Measurements from ENCODE around the gene AOPEP.

AOPEP gene

DNA sequence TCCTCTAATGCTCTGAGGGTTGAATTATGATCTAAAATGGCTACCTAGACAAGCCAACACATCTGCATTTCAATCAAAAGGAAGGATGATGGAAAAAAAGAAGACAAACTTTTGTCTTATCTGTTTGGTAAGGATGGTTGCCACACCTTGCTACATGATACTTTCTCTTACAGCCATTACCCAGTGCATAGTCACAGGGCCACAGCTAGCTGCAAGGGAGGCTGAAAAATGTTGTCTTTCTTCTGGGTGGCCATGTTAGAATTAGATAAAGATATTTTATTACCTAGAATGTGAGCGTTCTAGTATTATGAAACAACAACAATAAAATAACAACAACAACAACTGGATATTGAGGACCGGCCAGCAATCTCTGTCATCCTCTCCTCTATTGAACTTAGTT, 4.7 kb upstream of the AOPEP start:
- Mint-ChIP-seq H3K4me3 (no peak overlapping the region), H3K36me3 (ENCODE audit: insufficient read depth) (peaks cover 7% of the 10 kb centered on the region), H3K27me3 (peaks cover 20% of the 10 kb centered on the region), H3K9me3 (no peaks in the 10 kb centered on the region), H3K27ac (ENCODE audit: low read depth) (no peak overlapping the region), H3K4me1 (peaks cover 2% of the 10 kb centered on the region)
- DNase-seq (ENCODE audit: low spot score in 2 of 2) (no peak), ATAC-seq (replicated peaks; ENCODE audit: extremely low read depth, poor library complexity, severe bottlenecking) (no peak)

DNA sequence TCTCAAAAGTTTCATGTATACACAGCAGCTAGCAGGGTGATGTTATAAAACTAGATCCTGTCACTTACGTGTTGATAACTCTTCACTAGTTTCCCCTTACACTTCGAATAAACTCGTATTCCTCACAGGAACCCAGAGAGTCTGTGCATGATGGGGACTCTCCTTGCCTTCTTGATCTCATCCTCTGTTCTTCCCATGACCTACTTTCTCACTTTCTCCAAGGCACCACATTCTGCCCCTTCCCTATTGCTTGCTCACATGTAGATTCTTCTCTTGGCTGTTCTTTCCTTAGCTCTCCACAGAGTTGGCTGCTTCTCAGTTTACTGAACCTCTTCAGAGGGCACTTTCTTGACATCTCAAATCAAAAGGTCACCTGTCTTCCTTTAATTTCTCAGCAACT, 1.2 kb upstream of the AOPEP start:
- no peaks in the 10 kb centered on the region for H3K9me3 Mint-ChIP-seq
- no peak for DNase-seq (ENCODE audit: low spot score in 2 of 2)
- H3K27me3 Mint-ChIP-seq, result no peaks in the 10 kb centered on the region
- no peak overlapping the region for H3K27ac Mint-ChIP-seq (ENCODE audit: low read depth)
- H3K36me3 Mint-ChIP-seq (ENCODE audit: insufficient read depth), result peaks cover 12% of the 10 kb centered on the region
- H3K4me1 Mint-ChIP-seq, result peaks cover 7% of the 10 kb centered on the region
- no peak for ATAC-seq (replicated peaks; ENCODE audit: extremely low read depth, poor library complexity, severe bottlenecking)
- no peak overlapping the region for H3K4me3 Mint-ChIP-seq

DNA sequence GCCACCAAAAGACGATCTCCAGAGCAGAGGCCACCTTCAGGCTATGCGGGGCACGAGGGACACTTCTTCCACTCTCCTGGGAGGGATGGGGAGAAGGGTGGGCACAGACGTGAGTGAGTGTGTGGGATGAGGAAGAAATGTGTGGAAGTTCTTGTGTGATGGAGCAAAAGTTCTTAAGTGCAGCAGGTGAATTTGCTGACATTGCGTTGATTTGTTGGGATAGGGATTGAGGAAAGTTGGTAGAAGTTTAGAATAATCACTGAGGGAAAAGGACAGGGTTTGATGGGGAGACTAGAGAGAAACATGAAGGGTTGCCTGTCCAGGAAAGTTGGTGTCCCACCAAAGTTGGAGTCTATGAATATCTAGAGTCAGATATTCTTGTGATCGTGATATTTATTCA, 2.2 kb downstream of the AOPEP start:
- Mint-ChIP-seq H3K4me1 (peaks cover 7% of the 10 kb centered on the region), H3K36me3 (ENCODE audit: insufficient read depth) (peaks cover 10% of the 10 kb centered on the region), H3K9me3 (no peaks in the 10 kb centered on the region), H3K27me3 (no peaks in the 10 kb centered on the region), H3K4me3 (no peak overlapping the region), H3K27ac (ENCODE audit: low read depth) (no peak overlapping the region)
- ATAC-seq (replicated peaks; ENCODE audit: extremely low read depth, poor library complexity, severe bottlenecking), result no peak
- no peak for DNase-seq (ENCODE audit: low spot score in 2 of 2)

DNA sequence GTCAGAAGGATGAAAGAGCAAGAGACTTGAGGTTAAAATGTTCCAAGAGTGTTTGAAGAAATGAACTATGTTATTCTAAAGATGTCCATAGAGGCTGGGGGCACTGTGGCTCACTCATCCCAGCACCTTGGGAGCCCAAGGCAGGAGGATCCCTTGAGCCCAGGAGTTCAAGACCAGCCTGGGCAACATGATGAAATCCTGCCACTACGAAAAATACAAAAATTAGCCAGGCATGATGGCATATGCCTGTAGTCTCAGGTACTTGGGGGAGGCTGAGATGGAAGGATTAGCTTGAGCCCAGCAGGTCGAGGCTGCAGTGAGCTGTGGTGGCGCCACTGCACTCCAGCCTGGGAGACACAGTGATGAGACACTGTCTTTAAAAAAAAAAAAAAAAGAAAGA, 2.7 kb downstream of the AOPEP start:
- DNase-seq (ENCODE audit: low spot score in 2 of 2) (no peak), ATAC-seq (replicated peaks; ENCODE audit: extremely low read depth, poor library complexity, severe bottlenecking) (no peak)
- Mint-ChIP-seq H3K4me3 (no peak overlapping the region), H3K27me3 (no peaks in the 10 kb centered on the region), H3K9me3 (no peaks in the 10 kb centered on the region), H3K27ac (ENCODE audit: low read depth) (no peak overlapping the region), H3K4me1 (peaks cover 7% of the 10 kb centered on the region), H3K36me3 (ENCODE audit: insufficient read depth) (peaks cover 10% of the 10 kb centered on the region)

DNA sequence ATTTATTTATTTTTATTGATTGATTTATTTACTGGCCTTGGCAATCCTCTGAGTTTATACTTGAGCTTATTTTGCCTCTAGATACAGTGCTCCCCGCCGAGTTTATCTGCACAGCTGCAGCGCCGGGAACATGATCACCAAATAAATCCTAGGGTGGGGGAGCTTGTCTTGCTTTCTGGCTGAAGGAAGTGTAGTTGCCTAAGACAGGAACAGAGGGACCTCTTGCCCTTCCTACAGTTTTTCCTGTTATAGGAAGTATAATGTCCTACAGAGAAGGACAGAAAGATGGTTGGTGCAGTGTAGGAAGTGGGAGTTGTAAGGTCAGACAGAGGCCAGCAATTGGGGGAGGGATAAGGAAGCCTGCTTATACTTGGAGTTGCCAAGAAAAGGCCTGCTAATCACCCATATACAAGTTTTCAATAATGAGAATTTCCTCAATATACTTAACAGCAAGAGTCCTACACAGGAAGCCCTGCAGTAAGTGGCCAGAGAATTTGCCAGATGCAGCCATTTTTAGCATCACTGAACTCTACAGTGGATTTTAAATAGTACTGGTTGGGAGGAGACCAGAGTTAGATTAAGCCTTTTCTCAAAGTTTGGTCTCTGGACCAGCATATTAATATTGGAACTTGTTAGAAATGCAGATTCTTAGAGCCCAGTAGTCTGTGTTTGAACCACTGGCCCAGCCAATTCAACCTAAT, 7.7 kb downstream of the AOPEP start:
- no peak overlapping the region for H3K27ac Mint-ChIP-seq (ENCODE audit: low read depth)
- H3K27me3 Mint-ChIP-seq, result no peaks in the 10 kb centered on the region

DNA sequence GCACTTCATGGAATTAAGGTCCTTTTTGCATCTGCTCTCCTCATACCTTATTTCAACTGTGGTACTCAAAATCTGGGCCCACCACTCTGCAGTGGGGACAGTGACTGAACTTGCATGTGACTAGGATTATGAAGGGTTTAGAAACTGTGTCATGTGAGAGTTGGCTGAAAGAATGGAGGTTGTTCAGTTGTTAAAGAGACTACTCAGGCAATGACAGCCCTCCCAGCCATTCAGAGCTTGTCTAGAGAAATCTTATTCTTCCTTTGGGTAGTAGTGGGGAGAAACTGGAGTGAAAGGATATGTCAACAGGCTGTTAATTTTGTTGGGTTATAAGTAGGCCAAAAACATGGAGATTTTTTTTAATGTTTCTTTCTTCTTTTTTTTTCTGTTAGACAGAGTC, 10.3 kb downstream of the AOPEP start:
- no peaks in the 10 kb centered on the region for H3K27me3 Mint-ChIP-seq
- DNase-seq (ENCODE audit: low spot score in 2 of 2), result no peak

More for the DNA sequence above, 7.7 kb downstream of the AOPEP start:
- H3K9me3 Mint-ChIP-seq, result no peaks in the 10 kb centered on the region
- H3K4me3 Mint-ChIP-seq, result no peak overlapping the region
- ATAC-seq (replicated peaks; ENCODE audit: extremely low read depth, poor library complexity, severe bottlenecking), result no peak
- DNase-seq (ENCODE audit: low spot score in 2 of 2), result no peak
- no peaks in the 10 kb centered on the region for H3K4me1 Mint-ChIP-seq
- no peaks in the 10 kb centered on the region for H3K36me3 Mint-ChIP-seq (ENCODE audit: insufficient read depth)

DNA sequence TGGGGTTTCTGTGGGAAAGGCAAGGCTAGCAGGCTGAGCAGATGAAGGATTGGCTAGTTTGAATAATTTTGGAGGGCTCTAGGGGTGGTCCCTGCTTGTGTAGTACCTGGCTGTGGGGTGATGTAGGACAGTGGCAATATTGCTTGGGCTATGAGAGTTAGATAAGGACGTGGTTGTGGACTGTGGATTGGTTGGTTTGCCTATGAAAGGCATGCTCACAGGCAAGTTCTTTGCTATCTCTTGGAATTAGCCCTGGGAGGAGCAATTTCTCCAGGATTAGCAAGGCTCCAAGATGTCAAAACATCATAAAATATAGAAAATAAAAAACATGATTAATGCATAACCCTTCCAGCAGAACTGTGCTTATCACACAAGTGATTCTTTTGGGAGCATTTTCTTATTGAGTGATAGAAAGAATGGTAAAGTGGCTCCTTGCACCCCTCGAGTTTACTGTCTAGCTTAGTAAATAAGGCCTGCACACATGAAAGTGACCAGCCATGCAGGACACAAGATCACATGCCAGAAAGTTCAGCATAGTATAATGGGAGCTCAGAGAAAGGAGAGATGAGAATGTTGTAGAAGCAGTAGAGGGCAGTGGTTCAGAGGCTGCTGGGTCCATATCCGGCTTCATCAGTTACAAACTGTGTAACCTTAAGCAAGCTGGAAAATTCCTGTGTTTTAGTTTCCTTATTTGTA, 13.8 kb downstream of the AOPEP start:
- no peak for DNase-seq (ENCODE audit: low spot score in 2 of 2)
- no peak overlapping the region for H3K4me3 Mint-ChIP-seq
- no peak overlapping the region for H3K27ac Mint-ChIP-seq (ENCODE audit: low read depth)
- H3K36me3 Mint-ChIP-seq (ENCODE audit: insufficient read depth), result no peaks in the 10 kb centered on the region
- H3K9me3 Mint-ChIP-seq, result no peaks in the 10 kb centered on the region
- no peak for ATAC-seq (replicated peaks; ENCODE audit: extremely low read depth, poor library complexity, severe bottlenecking)
- H3K4me1 Mint-ChIP-seq, result no peaks in the 10 kb centered on the region
- H3K27me3 Mint-ChIP-seq, result no peaks in the 10 kb centered on the region

More for the DNA sequence above, 10.3 kb downstream of the AOPEP start:
- H3K4me1 Mint-ChIP-seq, result no peaks in the 10 kb centered on the region
- no peak overlapping the region for H3K27ac Mint-ChIP-seq (ENCODE audit: low read depth)
- H3K4me3 Mint-ChIP-seq, result no peak overlapping the region
- no peak for ATAC-seq (replicated peaks; ENCODE audit: extremely low read depth, poor library complexity, severe bottlenecking)
- no peaks in the 10 kb centered on the region for H3K9me3 Mint-ChIP-seq
- H3K36me3 Mint-ChIP-seq (ENCODE audit: insufficient read depth), result no peaks in the 10 kb centered on the region

DNA sequence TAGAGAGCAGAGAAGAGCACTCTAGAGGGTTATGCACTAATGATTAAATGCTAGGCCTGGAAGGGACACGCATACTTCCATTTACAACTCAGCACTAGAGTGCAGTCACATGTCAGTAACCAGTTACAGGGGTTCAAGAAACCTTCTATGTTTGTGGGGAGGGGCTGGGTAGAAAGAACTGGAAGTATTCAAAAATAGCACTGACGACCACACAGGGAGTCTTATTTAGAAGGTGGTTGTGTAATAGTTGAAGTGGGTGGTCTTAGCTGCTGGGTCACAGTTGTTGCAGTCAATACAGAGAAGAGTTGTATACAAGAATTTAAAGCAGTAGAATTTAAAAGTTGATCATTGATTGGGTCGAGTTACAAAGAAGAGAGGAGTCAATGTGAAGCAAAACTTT, 15.4 kb downstream of the AOPEP start:
- Mint-ChIP-seq H3K36me3 (ENCODE audit: insufficient read depth) (no peaks in the 10 kb centered on the region), H3K27ac (ENCODE audit: low read depth) (no peak overlapping the region), H3K9me3 (no peaks in the 10 kb centered on the region), H3K4me3 (no peak overlapping the region), H3K4me1 (no peaks in the 10 kb centered on the region), H3K27me3 (no peaks in the 10 kb centered on the region)
- DNase-seq (ENCODE audit: low spot score in 2 of 2) (no peak), ATAC-seq (replicated peaks; ENCODE audit: extremely low read depth, poor library complexity, severe bottlenecking) (no peak)

DNA sequence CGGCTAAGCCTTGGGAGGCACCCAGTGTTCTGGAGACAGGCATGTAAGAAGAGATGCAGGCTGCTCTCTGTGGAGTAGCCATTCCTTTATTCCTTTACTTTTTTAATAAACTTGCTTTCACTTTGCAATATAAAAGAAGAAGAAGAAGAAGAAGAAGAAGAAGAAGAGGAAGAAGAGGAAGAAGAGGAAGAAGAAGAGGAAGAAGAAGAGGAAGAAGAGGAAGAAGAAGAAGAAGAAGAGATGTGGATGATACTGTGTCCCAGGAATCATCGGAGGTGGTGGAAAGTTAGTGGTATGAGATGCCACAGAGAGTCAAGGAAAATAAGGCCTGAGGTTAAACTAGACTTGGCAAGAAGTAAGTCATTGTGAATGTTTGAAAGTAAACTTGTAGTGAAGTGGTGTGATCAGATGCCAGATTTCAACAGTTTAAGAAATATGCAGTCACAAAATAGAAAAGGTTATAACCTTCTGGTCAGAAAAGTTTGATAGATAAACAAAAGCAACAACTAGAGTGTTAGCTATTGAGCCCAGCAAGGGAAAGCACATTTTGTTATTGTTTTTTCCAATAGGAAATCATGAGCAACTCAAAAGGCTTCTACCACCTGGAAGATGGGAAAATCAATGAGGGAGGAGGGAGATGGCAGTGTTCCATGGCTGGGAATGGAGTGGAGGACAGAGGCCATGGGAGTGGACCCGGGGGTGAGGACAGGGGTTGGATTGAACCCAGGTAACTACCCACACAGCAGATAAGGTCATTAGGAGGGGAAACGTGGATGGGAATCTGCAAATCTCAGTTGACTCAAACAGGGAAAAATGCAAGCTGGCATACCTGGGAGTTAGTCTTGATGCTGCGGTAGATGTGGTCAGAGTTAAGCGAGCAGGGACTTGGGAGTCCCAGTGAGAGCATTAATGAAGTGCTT, 16.8 kb downstream of the AOPEP start:
- Mint-ChIP-seq H3K4me3 (no peak overlapping the region), H3K4me1 (no peaks in the 10 kb centered on the region), H3K27ac (ENCODE audit: low read depth) (no peak overlapping the region), H3K9me3 (no peaks in the 10 kb centered on the region), H3K36me3 (ENCODE audit: insufficient read depth) (no peaks in the 10 kb centered on the region), H3K27me3 (no peaks in the 10 kb centered on the region)
- ATAC-seq (replicated peaks; ENCODE audit: extremely low read depth, poor library complexity, severe bottlenecking) (no peak), DNase-seq (ENCODE audit: low spot score in 2 of 2) (no peak)

DNA sequence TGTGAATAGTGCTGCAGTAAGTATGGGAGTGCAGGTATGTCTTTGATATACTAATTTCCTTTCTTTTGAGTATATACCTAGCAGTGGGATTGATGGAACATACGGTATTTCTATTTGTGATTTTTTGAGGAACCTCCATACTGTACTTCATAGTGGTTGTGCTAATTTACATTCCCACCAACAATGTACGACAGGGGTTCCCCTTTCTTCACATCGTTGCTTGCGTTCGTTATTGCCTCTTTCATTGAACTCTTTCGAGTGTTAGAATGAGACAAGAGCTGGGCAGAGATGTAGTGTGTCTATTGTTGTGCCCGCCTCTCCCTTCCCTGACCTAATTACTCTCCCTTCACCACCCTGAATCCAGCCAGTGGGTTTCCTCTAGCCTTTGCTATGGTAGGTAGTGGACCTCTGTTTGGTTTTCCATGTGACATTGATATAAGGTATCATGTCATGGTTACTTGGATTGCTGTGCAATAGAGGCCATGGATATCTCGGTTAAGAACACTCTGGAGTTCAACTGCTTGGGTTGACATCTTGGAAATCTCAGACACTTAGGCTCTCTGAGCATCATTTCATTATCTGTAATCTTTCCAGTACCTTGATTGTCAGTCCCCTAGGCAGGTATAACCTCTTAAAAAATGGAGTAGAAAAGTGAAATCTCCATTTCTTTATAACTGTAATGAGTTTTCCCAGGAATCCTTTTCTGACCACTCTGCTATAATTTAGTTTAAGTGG, 19.5 kb downstream of the AOPEP start:
- Mint-ChIP-seq H3K27ac (ENCODE audit: low read depth) (no peak overlapping the region), H3K27me3 (no peaks in the 10 kb centered on the region), H3K9me3 (peaks cover 9% of the 10 kb centered on the region), H3K4me3 (no peak overlapping the region), H3K4me1 (no peaks in the 10 kb centered on the region), H3K36me3 (ENCODE audit: insufficient read depth) (no peaks in the 10 kb centered on the region)
- DNase-seq (ENCODE audit: low spot score in 2 of 2), result no peak
- no peak for ATAC-seq (replicated peaks; ENCODE audit: extremely low read depth, poor library complexity, severe bottlenecking)

DNA sequence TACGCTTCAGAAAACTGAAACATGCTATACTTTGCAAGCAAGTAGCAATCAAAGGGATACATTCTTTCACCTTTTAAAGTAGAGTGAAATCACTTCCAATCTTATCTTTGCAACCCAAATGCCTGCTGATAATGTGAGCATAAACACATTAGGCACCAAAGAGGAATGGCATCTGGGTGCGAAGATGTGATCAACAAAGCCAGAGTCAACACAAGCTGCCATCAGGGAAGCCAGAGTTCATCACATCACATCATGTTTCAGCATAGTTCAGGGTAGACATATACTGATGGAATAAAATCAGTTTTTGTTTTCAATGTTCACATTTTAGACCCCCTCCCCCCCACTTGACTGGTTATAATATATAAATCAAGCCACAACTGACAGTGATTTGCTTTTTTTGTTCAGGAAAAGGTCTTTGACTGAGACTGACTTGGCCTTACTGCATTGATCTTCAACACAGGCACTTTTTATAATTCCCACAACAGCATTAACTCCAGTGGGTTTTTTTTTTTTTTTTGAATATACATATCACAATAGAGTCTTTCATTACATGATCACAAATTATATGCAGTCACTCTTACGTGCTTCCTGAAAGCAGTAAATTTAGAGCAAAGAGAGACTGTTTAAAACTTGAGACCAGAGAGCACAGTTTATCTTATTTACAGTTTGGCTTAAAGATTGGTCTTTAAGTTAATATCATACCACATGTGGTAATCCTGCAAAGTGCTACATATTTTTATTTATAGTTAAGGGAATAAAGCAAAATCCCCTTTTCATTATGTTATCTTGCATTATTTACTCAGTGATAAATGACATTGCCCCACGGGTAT, 20.3 kb downstream of the AOPEP start:
- DNase-seq (ENCODE audit: low spot score in 2 of 2), result no peak
- H3K4me3 Mint-ChIP-seq, result no peak overlapping the region
- H3K4me1 Mint-ChIP-seq, result no peaks in the 10 kb centered on the region
- no peaks in the 10 kb centered on the region for H3K27me3 Mint-ChIP-seq
- no peaks in the 10 kb centered on the region for H3K36me3 Mint-ChIP-seq (ENCODE audit: insufficient read depth)
- peaks cover 9% of the 10 kb centered on the region for H3K9me3 Mint-ChIP-seq
- no peak overlapping the region for H3K27ac Mint-ChIP-seq (ENCODE audit: low read depth)
- no peak for ATAC-seq (replicated peaks; ENCODE audit: extremely low read depth, poor library complexity, severe bottlenecking)

Data from central memory CD8-positive, alpha-beta T cell (primary cell).